ENCODE results near the gene UBE2R2.

DNA sequence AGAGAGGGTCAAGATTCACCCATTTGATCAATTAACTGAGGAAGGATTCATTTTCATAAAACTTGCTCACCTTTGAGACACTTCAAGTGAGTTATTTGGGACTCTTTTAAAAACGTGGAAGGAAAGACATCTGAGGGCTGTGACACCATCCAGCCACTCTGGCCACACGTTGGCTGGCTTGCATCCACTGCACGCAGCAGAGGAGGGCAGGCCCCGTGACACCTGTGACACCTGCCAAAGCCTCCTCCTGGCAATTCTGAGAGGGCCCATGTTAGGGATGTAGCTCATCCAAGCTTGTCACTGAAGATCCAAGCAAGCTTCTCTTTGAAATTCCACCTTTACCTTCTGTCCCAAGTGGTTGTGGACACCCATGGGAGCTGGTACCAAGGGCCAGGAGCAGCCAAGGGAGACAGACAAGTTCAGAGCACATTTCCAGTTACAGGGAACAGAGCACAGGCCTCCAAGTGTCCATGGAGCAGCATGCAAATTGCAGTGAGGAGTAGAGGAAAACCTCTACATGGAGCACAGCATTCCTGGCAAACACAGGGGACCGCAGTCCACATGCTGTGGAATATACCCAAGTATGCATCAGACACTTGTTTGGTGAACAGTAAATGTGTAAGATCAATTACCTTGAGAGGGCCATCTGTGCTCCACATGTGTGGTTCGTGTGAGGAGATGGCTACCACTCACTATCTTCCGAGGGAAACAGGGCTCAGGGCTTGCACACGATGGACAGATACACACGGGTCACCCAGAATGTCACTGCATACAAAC lies 16.8 kb upstream of the UBE2R2 start:
- TF ChIP-seq EZH2 (IDR thresholded peaks at IDR 0.05; ENCODE audit: borderline replicate concordance) (no peak), EZH2phosphoT487 (IDR thresholded peaks at IDR 0.05; ENCODE audit: low read depth, severe bottlenecking, unreplicated experiment) (no peak)
- TF ChIP-seq, protein P1, sequence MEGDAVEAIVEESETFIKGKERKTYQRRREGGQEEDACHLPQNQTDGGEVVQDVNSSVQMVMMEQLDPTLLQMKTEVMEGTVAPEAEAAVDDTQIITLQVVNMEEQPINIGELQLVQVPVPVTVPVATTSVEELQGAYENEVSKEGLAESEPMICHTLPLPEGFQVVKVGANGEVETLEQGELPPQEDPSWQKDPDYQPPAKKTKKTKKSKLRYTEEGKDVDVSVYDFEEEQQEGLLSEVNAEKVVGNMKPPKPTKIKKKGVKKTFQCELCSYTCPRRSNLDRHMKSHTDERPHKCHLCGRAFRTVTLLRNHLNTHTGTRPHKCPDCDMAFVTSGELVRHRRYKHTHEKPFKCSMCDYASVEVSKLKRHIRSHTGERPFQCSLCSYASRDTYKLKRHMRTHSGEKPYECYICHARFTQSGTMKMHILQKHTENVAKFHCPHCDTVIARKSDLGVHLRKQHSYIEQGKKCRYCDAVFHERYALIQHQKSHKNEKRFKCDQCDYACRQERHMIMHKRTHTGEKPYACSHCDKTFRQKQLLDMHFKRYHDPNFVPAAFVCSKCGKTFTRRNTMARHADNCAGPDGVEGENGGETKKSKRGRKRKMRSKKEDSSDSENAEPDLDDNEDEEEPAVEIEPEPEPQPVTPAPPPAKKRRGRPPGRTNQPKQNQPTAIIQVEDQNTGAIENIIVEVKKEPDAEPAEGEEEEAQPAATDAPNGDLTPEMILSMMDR (IDR thresholded peaks at IDR 0.05; ENCODE audit: poor library complexity), result no peak

Measured in hepatocyte (in vitro differentiated cells).